Progenitor cell of endocrine pancreas (in vitro differentiated cells): ENCODE results near the gene IL17RA. TPM values are rescaled to one million over a fixed set of nuclear protein-coding genes. Genes with fewer than 3 reads are reported as not detected.

ENCODE experiments used
- DNase-seq: peaks from one replicate; pipeline ENCODE4 v3.0.0; 2021; ENCODE audit warnings: low spot score; ENCODE audit not compliant: unreplicated experiment
- H3K27ac Mint-ChIP-seq: 2 replicates; pipeline ENCODE4 v1.8.0; 2021; ENCODE audit warnings: mild to moderate bottlenecking, moderate library complexity, mixed read lengths
- H3K27me3 Mint-ChIP-seq: 2 replicates; pipeline ENCODE4 v1.8.0; 2021; ENCODE audit warnings: mixed read lengths
- H3K36me3 Mint-ChIP-seq: 2 replicates; pipeline ENCODE4 v1.8.0; 2022; ENCODE audit warnings: mixed read lengths; ENCODE audit not compliant: insufficient read depth
- H3K4me1 Mint-ChIP-seq: 2 replicates; pipeline ENCODE4 v1.8.0; 2021; ENCODE audit warnings: low read depth, mixed read lengths
- H3K4me3 Mint-ChIP-seq: 2 replicates; pipeline ENCODE4 v1.8.0; 2021; ENCODE audit warnings: low read depth, mild to moderate bottlenecking, moderate library complexity, mixed read lengths
- H3K9me3 Mint-ChIP-seq: 2 replicates; pipeline ENCODE4 v1.8.0; 2021; ENCODE audit warnings: low read depth, mixed read lengths
- total RNA-seq: library from RNA; stranded (reverse); gene quantifications from 2 replicates; pipeline ENCODE4 v1.2.1, GENCODE V29; 2021
- TF ChIP-seq, protein P1 (sequence below): fragments of 200-600 bp; sonication (generic); IDR thresholded peaks from one replicate; pipeline ENCODE4 v1.5.0; 2021; ENCODE audit warnings: antibody characterized with exemption, mild to moderate bottlenecking; ENCODE audit not compliant: unreplicated experiment

IL17RA gene
- total RNA-seq, 1 donor from 2014 or later: 8.4 TPM

DNA sequence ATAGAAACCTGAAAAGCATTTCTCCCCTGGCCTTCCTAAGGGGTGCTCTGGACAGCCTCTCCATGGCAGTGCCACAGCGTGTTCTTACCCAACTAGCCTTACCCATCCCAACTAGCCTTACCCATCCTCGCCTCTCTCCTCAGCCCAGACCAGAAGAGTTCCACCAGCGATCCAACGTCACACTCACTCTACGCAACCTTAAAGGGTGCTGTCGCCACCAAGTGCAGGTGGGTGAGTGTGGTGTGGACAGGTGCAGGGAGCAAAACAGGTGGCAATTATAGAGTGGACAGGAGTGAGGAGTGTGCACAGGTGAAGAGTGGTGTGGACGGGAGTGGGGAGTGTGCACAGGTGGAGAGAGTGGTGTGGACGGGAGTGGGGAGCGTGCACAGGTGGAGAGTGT is 18.6 kb downstream of the IL17RA start:
- H3K4me1 Mint-ChIP-seq: no peaks in the 10 kb centered on the region
- no peak overlapping the region for H3K27ac Mint-ChIP-seq
- H3K9me3 Mint-ChIP-seq: no peaks in the 10 kb centered on the region
- TF ChIP-seq, protein P1, sequence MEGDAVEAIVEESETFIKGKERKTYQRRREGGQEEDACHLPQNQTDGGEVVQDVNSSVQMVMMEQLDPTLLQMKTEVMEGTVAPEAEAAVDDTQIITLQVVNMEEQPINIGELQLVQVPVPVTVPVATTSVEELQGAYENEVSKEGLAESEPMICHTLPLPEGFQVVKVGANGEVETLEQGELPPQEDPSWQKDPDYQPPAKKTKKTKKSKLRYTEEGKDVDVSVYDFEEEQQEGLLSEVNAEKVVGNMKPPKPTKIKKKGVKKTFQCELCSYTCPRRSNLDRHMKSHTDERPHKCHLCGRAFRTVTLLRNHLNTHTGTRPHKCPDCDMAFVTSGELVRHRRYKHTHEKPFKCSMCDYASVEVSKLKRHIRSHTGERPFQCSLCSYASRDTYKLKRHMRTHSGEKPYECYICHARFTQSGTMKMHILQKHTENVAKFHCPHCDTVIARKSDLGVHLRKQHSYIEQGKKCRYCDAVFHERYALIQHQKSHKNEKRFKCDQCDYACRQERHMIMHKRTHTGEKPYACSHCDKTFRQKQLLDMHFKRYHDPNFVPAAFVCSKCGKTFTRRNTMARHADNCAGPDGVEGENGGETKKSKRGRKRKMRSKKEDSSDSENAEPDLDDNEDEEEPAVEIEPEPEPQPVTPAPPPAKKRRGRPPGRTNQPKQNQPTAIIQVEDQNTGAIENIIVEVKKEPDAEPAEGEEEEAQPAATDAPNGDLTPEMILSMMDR: no peak
- no peak overlapping the region for H3K4me3 Mint-ChIP-seq
- H3K27me3 Mint-ChIP-seq: no peaks in the 10 kb centered on the region
- no peak for DNase-seq
- H3K36me3 Mint-ChIP-seq: peaks cover 4% of the 10 kb centered on the region

DNA sequence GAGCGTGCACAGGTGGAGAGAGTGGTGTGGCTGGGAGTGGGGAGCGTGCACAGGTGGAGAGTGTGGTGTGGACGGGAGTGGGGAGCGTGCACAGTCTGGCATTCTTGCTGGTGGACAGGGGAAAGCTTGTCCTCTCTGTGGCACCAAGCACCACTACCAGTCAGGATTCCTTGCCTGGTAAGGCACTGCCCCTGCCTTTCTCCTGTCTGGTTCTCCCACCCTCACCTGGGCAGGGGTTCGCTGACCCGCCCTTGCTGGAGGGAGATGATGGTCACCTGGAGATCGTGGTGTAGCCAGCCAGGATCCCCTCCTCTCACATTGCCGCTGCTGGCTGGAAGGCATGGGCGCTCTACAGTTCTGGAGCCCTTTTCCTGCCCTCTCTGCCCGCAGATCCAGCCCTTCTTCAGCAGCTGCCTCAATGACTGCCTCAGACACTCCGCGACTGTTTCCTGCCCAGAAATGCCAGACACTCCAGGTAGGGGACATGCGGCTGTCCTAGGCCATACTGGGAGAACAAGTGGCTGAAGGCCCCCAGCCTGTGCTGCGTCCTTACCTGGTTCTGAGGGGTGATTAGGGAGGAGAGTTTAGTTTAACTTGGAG is 19.6 kb downstream of the IL17RA start:
- DNase-seq: no peak
- H3K27me3 Mint-ChIP-seq: no peaks in the 10 kb centered on the region
- H3K9me3 Mint-ChIP-seq: no peaks in the 10 kb centered on the region
- H3K36me3 Mint-ChIP-seq: peaks cover 4% of the 10 kb centered on the region
- no peak overlapping the region for H3K27ac Mint-ChIP-seq
- H3K4me1 Mint-ChIP-seq: no peaks in the 10 kb centered on the region
- TF ChIP-seq, protein P1: no peak
- H3K4me3 Mint-ChIP-seq: no peak overlapping the region

DNA sequence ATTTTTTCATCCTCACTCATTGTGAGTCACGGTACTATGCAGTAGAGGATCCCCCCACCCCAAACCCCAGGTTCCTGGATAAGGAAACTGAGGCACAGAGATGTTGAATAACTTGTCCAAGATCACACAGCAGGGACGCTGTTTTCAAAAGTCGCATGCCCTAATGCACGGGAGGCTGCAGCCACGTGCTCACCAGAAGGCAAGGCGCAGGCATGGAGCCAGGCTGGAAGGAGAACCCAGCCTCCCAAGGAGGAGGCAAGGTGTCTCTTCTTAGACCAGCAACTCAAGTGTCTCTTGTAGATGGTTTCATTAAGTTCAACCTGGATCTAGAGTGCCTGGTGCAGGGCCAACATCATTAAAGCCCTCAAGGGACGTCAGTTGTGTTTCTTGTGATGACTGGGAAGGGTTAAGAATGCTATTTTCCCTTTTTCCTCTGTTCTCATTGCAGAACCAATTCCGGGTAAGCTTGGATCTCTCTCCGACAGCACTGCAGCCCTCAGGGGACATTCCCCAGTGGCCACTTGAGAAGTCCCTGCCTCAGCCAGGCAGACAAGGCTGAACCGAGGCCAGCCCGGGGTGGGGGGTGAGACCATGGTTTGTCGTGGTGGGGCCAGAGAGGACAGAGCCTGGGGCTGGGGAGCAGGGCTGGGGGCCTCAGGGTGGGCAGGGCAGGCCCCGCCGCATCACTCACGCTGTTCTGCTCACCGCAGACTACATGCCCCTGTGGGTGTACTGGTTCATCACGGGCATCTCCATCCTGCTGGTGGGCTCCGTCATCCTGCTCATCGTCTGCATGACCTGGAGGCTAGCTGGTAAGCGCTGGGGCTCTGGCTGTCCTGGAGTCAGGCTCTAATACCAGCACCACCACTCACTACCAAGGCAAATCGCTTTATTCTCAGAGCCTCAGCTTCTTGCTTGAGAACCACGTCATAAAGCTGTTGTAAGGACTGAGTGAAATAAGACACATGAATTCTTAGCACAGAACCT is 20.6 kb downstream of the IL17RA start:
- TF ChIP-seq, protein P1: no peak
- Mint-ChIP-seq H3K27me3 (no peaks in the 10 kb centered on the region), H3K36me3 (peaks cover 5% of the 10 kb centered on the region), H3K9me3 (no peaks in the 10 kb centered on the region), H3K4me1 (no peaks in the 10 kb centered on the region), H3K4me3 (no peak overlapping the region), H3K27ac (no peak overlapping the region)
- no peak for DNase-seq

DNA sequence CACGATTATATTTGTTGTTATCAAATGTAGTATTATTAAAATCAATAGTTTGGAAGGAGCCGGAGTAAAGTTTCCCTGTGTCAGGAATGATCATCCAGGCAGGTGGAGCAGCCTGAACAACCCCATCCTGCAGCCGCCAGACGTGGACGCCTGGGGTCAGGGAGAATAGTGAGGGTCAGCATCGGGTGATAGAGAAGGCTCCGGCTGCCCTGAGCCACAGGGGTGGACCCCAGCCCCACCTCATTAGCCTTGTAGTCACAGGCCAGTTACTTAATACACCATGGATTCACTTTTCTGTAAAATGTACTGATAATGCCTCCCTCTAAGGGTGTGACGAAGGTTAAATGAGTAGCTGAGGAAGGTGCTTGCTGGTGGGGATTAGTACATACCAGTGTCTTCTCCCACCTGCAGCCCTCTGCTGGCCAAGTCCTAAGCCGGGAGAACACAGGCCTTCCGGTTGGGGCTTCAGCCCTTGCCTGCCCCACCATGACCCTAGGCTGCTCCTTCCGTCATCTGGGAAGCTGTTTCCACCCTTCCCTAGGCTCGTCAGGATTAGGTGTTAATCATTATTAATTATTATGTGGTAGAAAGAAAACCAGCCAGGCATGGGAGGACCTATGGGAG is 21.5 kb downstream of the IL17RA start:
- TF ChIP-seq, protein P1: no peak
- DNase-seq: no peak
- H3K36me3 Mint-ChIP-seq: peaks cover 3% of the 10 kb centered on the region
- no peaks in the 10 kb centered on the region for H3K27me3 Mint-ChIP-seq
- H3K4me1 Mint-ChIP-seq: no peaks in the 10 kb centered on the region
- no peak overlapping the region for H3K4me3 Mint-ChIP-seq
- no peaks in the 10 kb centered on the region for H3K9me3 Mint-ChIP-seq
- no peak overlapping the region for H3K27ac Mint-ChIP-seq

DNA sequence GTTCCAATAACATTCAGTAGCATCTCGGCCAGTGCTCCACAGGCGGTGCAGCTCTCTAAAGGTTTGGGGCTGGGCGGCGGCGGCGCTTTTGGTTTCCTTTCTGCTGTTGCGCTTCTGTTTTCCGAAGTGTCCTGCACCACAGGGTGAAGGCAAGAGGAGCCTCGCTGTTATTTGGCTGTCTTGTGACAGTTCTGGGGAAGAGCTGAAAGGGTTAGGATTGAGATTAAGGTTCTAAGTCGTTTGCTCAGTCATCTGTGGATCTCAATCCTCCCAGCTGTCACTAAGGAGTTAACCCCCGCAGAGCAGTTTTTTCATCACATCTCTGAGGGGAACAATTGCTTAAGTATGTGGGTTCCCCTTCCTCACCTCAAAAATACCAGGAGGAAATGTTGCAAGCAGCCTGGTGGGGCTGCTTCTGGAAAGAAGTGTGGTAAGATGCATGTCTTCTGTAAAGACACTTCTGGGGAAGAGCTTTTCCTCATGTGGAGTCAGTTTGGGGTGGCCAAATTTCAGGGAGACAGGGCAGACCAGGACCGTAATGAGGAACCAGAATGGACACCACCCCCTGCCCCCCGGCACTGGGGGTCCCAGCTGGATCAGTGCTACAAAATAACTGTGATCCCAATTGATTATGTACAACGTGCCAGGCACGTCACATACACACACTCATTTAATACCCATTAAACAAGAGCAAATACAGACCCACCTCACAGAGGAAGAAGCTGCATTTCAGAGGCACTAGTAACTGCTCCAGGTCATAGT is 22.2 kb downstream of the IL17RA start:
- Mint-ChIP-seq H3K36me3 (peaks cover 3% of the 10 kb centered on the region), H3K9me3 (no peaks in the 10 kb centered on the region), H3K4me3 (no peak overlapping the region), H3K27me3 (no peaks in the 10 kb centered on the region), H3K4me1 (no peaks in the 10 kb centered on the region), H3K27ac (no peak overlapping the region)
- TF ChIP-seq, protein P1: no peak
- no peak for DNase-seq
